Thymus (tissue), 11 donors: ENCODE results near the gene ABLIM2. TPM values are rescaled to one million over a fixed set of nuclear protein-coding genes. Genes with fewer than 3 reads are reported as not detected.
"Not testable (repeated sequence)": the region's sequence is repeated elsewhere in the genome, so short reads cannot be mapped to it uniquely, and the experiment has no call there.

Experiments
- DNase-seq, 9 donors: peaks; one replicate each; pipeline ENCODE4 v3.0.0-alpha.2; 2013; ENCODE audit warnings: low spot score in 9 of 9, low read depth in 6 of 9, missing footprints in 1 of 9
- H3K27ac ChIP-seq, 2 donors: one replicate each; pipeline ENCODE4 v1.5.1; 2013; ENCODE audit warnings: control low read depth in 1 of 2, low read depth in 1 of 2, low read length in 1 of 2, mild to moderate bottlenecking in 1 of 2, moderate library complexity in 1 of 2
- H3K27me3 ChIP-seq, 2 donors: one replicate each; pipeline ENCODE4 v1.5.1; 2013; ENCODE audit warnings: low read length in 1 of 2; ENCODE audit not compliant: control insufficient read depth in 2 of 2, insufficient read depth in 1 of 2
- H3K36me3 ChIP-seq, 2 donors: one replicate each; pipeline ENCODE4 v1.5.1; 2013; ENCODE audit warnings: low read length in 1 of 2, mild to moderate bottlenecking in 1 of 2, moderate library complexity in 1 of 2; ENCODE audit not compliant: control insufficient read depth in 2 of 2, insufficient read depth in 2 of 2
- H3K4me1 ChIP-seq, 2 donors: one replicate each; pipeline ENCODE4 v1.5.1; 2013; ENCODE audit warnings: low read length in 2 of 2; ENCODE audit not compliant: control insufficient read depth in 2 of 2, insufficient read depth in 2 of 2
- H3K4me3 ChIP-seq, 2 donors: one replicate each; pipeline ENCODE4 v1.5.1; 2013; ENCODE audit warnings: low read length in 2 of 2, control low read depth in 1 of 2, mild to moderate bottlenecking in 1 of 2
- H3K9me3 ChIP-seq, 2 donors: one replicate each; pipeline ENCODE4 v1.5.1; 2013; ENCODE audit warnings: low read length in 1 of 2, mild to moderate bottlenecking in 1 of 2; ENCODE audit not compliant: control insufficient read depth in 2 of 2, insufficient read depth in 1 of 2
- WGBS: extraction: QIAGEN DNeasy Blood & Tissue Kit; methylation state at CpG from one replicate; pipeline ENCODE4 v1.1.7; 2013; 5-methylcytosine and 5-hydroxymethylcytosine counted together
- polyA plus RNA-seq: library from polyadenylated mRNA; stranded (reverse); fragments of 200-250 nt; gene quantifications from one replicate; pipeline ENCODE4 v1.2.3, GENCODE V29; 2013
- total RNA-seq: library from RNA; stranded (reverse); fragments of 120-200 nt; gene quantifications from one replicate; pipeline ENCODE4 v1.2.4, GENCODE V29; 2013
- donor health status: healthy.

ABLIM2 gene
- total and polyA plus RNA-seq, 2 donors: 1.0 to 7.4 TPM

GRCh38 chr4:7926822-7927221, 231.8 kb downstream of the ABLIM2 start:
- no peak overlapping the region for H3K27ac ChIP-seq
- peaks cover 0 to 3% of the 10 kb centered on the region in 2 donors for H3K27me3 ChIP-seq
- 95% methylated on average over 7 of the region's 7 CpGs for WGBS
- H3K36me3 ChIP-seq: no peaks in the 10 kb centered on the region
- no peaks in the 10 kb centered on the region for H3K4me1 ChIP-seq
- no peaks in the 10 kb centered on the region for H3K9me3 ChIP-seq
- H3K4me3 ChIP-seq: no peak overlapping the region
- DNase-seq: no peak

GRCh38 chr4:7924570-7924969, 234.0 kb downstream of the ABLIM2 start:
- no peaks in the 10 kb centered on the region for H3K36me3 ChIP-seq
- H3K4me1 ChIP-seq: no peaks in the 10 kb centered on the region
- no peak overlapping the region for H3K27ac ChIP-seq
- no peaks in the 10 kb centered on the region for H3K9me3 ChIP-seq
- H3K27me3 ChIP-seq: peaks cover 0 to 1% of the 10 kb centered on the region in 2 donors
- DNase-seq: no peak
- WGBS: 83% methylated on average over 4 of the region's 4 CpGs
- no peak overlapping the region for H3K4me3 ChIP-seq

GRCh38 chr4:7924163-7924562, 234.4 kb downstream of the ABLIM2 start:
- WGBS: 74% methylated on average over 7 of the region's 7 CpGs
- no peak overlapping the region for H3K4me3 ChIP-seq
- no peak for DNase-seq
- H3K36me3 ChIP-seq: no peaks in the 10 kb centered on the region
- H3K4me1 ChIP-seq: no peaks in the 10 kb centered on the region
- no peaks in the 10 kb centered on the region for H3K9me3 ChIP-seq
- H3K27me3 ChIP-seq: no peaks in the 10 kb centered on the region
- H3K27ac ChIP-seq: no peak overlapping the region

- Histone ChIP-seq H3K36me3 (no peaks in the 10 kb centered on the region), H3K4me3 (no peak overlapping the region), H3K4me1 (no peaks in the 10 kb centered on the region), H3K9me3 (no peaks in the 10 kb centered on the region), H3K27me3 (no peaks in the 10 kb centered on the region), H3K27ac (no peak overlapping the region)
- no peak for DNase-seq
- WGBS: 98% methylated on average over 7 of the region's 7 CpGs
These were observed 236.1 kb downstream of the ABLIM2 start for GRCh38 chr4:7922466-7922865.

GRCh38 chr4:7918981-7919380, 239.6 kb downstream of the ABLIM2 start:
- Histone ChIP-seq H3K9me3 (no peaks in the 10 kb centered on the region), H3K27ac (no peak overlapping the region), H3K4me3 (no peak overlapping the region), H3K27me3 (no peaks in the 10 kb centered on the region), H3K36me3 (no peaks in the 10 kb centered on the region), H3K4me1 (no peaks in the 10 kb centered on the region)
- 88% methylated on average over 12 of the region's 12 CpGs for WGBS
- no peak for DNase-seq

- not testable (repeated sequence) for H3K4me3 ChIP-seq, H3K9me3 ChIP-seq, H3K4me1 ChIP-seq, H3K36me3 ChIP-seq, H3K27ac ChIP-seq, H3K27me3 ChIP-seq, DNase-seq
- 93% methylated on average over 18 of the region's 18 CpGs for WGBS
These were observed 240.4 kb downstream of the ABLIM2 start for GRCh38 chr4:7918187-7918586.

GRCh38 chr4:7917669-7918068, 240.9 kb downstream of the ABLIM2 start:
- no peak for DNase-seq
- Histone ChIP-seq H3K4me1 (no peaks in the 10 kb centered on the region), H3K27me3 (no peaks in the 10 kb centered on the region), H3K27ac (no peak overlapping the region), H3K9me3 (no peaks in the 10 kb centered on the region), H3K36me3 (no peaks in the 10 kb centered on the region), H3K4me3 (no peak overlapping the region)
- 88% methylated on average over 6 of the region's 6 CpGs for WGBS

GRCh38 chr4:7915875-7916242, 242.8 kb downstream of the ABLIM2 start:
- Histone ChIP-seq H3K27ac (no peak overlapping the region), H3K4me1 (peaks cover 0 to 5% of the 10 kb centered on the region in 2 donors), H3K36me3 (no peaks in the 10 kb centered on the region), H3K9me3 (no peaks in the 10 kb centered on the region), H3K27me3 (peaks cover 0 to 2% of the 10 kb centered on the region in 2 donors), H3K4me3 (no peak overlapping the region)
- 62% methylated on average over 6 of the region's 6 CpGs for WGBS
- no peak for DNase-seq
